Smooth muscle cell (in vitro differentiated cells): ENCODE results near the gene TES. TPM values are rescaled to one million over a fixed set of nuclear protein-coding genes. Genes with fewer than 3 reads are reported as not detected.

Source experiments
- DNase-seq: peaks from one replicate; lab custom pipeline; 2025; ENCODE audit not compliant: unreplicated experiment; lab: John Stamatoyannopoulos, UW
- H2AFZ ChIP-seq: fragments of 200-600 bp; sonication (generic); 2 replicates; pipeline ENCODE4 v1.6.0; 2016; ENCODE audit warnings: antibody characterized with exemption, low read depth, mild to moderate bottlenecking
- H3F3A ChIP-seq: fragments of 200-600 bp; sonication (generic); 2 replicates; pipeline ENCODE4 v1.6.0; 2017; ENCODE audit warnings: antibody characterized with exemption, low read depth
- H3K27ac ChIP-seq: fragments of 200-600 bp; sonication (generic); 2 replicates; pipeline ENCODE4 v1.5.1; 2016; ENCODE audit warnings: low read depth, mild to moderate bottlenecking
- H3K27me3 ChIP-seq: fragments of 200-600 bp; sonication (generic); 2 replicates; pipeline ENCODE4 v1.6.1; 2016; ENCODE audit warnings: low read depth, mild to moderate bottlenecking
- H3K36me3 ChIP-seq: fragments of 200-600 bp; sonication (generic); 2 replicates; pipeline ENCODE4 v1.5.1; 2016; ENCODE audit warnings: low read depth
- H3K4me1 ChIP-seq: fragments of 200-600 bp; sonication (generic); 2 replicates; pipeline ENCODE4 v1.5.1; 2016; ENCODE audit warnings: low read depth
- H3K4me2 ChIP-seq: fragments of 200-600 bp; sonication (generic); 2 replicates; pipeline ENCODE4 v1.6.0; 2016; ENCODE audit warnings: mild to moderate bottlenecking
- H3K4me3 ChIP-seq: fragments of 200-600 bp; sonication (generic); 2 replicates; pipeline ENCODE4 v1.5.1; 2016; ENCODE audit warnings: mild to moderate bottlenecking
- H3K79me2 ChIP-seq: fragments of 200-600 bp; sonication (generic); 2 replicates; pipeline ENCODE4 v1.6.0; 2016; ENCODE audit warnings: low read depth, mild to moderate bottlenecking
- H3K9ac ChIP-seq: fragments of 200-600 bp; sonication (generic); 2 replicates; pipeline ENCODE4 v1.6.0; 2016; ENCODE audit warnings: low read depth
- H3K9me3 ChIP-seq: fragments of 200-600 bp; sonication (generic); replicated peaks from 2 replicates; pipeline ENCODE4 v1.5.1; 2016; ENCODE audit warnings: low read depth
- H4K20me1 ChIP-seq: fragments of 200-600 bp; sonication (generic); 2 replicates; pipeline ENCODE4 v1.6.0; 2016; ENCODE audit warnings: low read depth
- WGBS: methylation state at CpG from one replicate; pipeline ENCODE4 v1.1.7; 2016; ENCODE audit warnings: low lambda C conversion rate; 5-methylcytosine and 5-hydroxymethylcytosine counted together
- polyA plus RNA-seq: library from polyadenylated mRNA; unstranded; fragments of >200 nt; fragmentation: Nextera tagmentation; extraction: Ambion mirVana; gene quantifications from 2 replicates; pipeline ENCODE4 v1.2.1, GENCODE V29; 2016
- total RNA-seq: library from RNA; depleted of rRNA; stranded (reverse); fragments of >200 nt; gene quantifications from 2 replicates; pipeline ENCODE4 v1.2.3, GENCODE V29; 2014
- TF ChIP-seq, protein P1 (sequence below): fragments of 200-600 bp; sonication (generic); IDR thresholded peaks from 2 replicates; pipeline ENCODE4 v1.5.1; 2017; ENCODE audit warnings: borderline replicate concordance, mild to moderate bottlenecking, antibody characterized with exemption; ENCODE audit not compliant: insufficient read depth, poor library complexity, severe bottlenecking

TES gene
- total and polyA plus RNA-seq, 2 experiments from 2014 or later, result 74.6 to 149 TPM

DNA sequence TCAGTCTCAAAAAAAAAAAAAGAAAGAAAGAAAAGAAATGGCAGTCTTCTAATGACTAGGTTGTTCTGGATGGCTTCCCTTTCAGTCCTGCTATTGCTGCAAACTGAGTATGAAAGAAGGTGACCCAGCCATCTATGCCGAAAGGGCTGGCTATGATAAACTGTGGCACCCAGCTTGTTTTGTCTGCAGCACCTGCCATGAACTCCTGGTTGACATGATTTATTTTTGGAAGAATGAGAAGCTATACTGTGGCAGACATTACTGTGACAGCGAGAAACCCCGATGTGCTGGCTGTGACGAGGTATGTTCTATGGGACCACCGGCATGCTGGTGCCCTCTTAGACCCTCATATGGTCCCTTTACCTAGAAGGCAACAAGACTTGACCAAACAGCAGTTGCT, 41.3 kb downstream of the TES start:
- no peak overlapping the region for H3K4me3 ChIP-seq
- H4K20me1 ChIP-seq, result peaks cover 37% of the 10 kb centered on the region
- no peak overlapping the region for H2AFZ ChIP-seq
- no peaks in the 10 kb centered on the region for H3K4me1 ChIP-seq
- no peak overlapping the region for H3K4me2 ChIP-seq
- no peak for DNase-seq
- no peak overlapping the region for H3K27ac ChIP-seq
- no peaks in the 10 kb centered on the region for H3K9me3 ChIP-seq
- peaks cover 41% of the 10 kb centered on the region for H3K36me3 ChIP-seq
- H3K27me3 ChIP-seq, result no peaks in the 10 kb centered on the region
- TF ChIP-seq, protein P1, sequence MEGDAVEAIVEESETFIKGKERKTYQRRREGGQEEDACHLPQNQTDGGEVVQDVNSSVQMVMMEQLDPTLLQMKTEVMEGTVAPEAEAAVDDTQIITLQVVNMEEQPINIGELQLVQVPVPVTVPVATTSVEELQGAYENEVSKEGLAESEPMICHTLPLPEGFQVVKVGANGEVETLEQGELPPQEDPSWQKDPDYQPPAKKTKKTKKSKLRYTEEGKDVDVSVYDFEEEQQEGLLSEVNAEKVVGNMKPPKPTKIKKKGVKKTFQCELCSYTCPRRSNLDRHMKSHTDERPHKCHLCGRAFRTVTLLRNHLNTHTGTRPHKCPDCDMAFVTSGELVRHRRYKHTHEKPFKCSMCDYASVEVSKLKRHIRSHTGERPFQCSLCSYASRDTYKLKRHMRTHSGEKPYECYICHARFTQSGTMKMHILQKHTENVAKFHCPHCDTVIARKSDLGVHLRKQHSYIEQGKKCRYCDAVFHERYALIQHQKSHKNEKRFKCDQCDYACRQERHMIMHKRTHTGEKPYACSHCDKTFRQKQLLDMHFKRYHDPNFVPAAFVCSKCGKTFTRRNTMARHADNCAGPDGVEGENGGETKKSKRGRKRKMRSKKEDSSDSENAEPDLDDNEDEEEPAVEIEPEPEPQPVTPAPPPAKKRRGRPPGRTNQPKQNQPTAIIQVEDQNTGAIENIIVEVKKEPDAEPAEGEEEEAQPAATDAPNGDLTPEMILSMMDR, result no peak
- peaks cover 20% of the 10 kb centered on the region for H3K79me2 ChIP-seq
- 98% methylated on average over 5 of the region's 5 CpGs for WGBS
- H3F3A ChIP-seq, result no peaks in the 10 kb centered on the region
- H3K9ac ChIP-seq, result no peak overlapping the region

DNA sequence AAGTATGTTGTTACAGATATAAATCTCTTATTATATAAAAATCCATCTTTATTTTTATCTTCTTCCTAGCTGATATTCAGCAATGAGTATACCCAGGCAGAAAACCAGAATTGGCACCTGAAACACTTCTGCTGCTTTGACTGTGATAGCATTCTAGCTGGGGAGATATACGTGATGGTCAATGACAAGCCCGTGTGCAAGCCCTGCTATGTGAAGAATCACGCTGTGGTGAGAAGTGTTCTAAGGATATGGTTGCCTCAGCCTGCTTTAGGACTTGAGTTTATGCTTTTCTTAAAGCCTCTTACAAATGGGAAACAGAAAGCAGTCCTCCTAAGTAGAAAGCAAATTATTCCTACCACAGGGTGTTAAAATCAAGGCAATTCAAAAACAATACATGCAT, 41.9 kb downstream of the TES start:
- DNase-seq, result no peak
- Histone ChIP-seq H3K27ac (no peak overlapping the region), H4K20me1 (peaks cover 33% of the 10 kb centered on the region), H3K36me3 (peaks cover 41% of the 10 kb centered on the region), H3F3A (no peaks in the 10 kb centered on the region), H3K4me2 (no peak overlapping the region), H3K9me3 (no peaks in the 10 kb centered on the region), H3K27me3 (no peaks in the 10 kb centered on the region), H3K79me2 (peaks cover 14% of the 10 kb centered on the region), H2AFZ (no peak overlapping the region), H3K4me3 (no peak overlapping the region), H3K4me1 (no peaks in the 10 kb centered on the region), H3K9ac (no peak overlapping the region)
- TF ChIP-seq, protein P1, result no peak
- 96% methylated on average over 3 of the region's 3 CpGs for WGBS

DNA sequence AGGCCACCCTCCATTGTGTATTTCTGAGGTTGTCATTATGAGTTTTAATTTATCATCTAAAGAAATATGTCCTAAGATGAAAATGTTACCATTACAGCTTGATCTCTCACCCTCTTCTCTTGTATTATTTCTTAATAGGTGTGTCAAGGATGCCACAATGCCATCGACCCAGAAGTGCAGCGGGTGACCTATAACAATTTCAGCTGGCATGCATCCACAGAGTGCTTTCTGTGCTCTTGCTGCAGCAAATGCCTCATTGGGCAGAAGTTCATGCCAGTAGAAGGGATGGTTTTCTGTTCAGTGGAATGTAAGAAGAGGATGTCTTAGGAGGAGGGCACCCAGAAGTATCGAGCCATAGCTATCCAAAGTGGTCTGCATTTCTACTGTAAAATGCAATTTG, 46.8 kb downstream of the TES start:
- Histone ChIP-seq H3K4me3 (no peak overlapping the region), H3K4me2 (no peak overlapping the region), H3K27ac (no peak overlapping the region), H3K9ac (no peak overlapping the region), H3K4me1 (no peaks in the 10 kb centered on the region), H3K9me3 (no peaks in the 10 kb centered on the region), H3K79me2 (no peaks in the 10 kb centered on the region), H3K27me3 (no peaks in the 10 kb centered on the region), H3K36me3 (peaks cover 19% of the 10 kb centered on the region), H3F3A (no peaks in the 10 kb centered on the region), H2AFZ (no peak overlapping the region), H4K20me1 (peaks cover 6% of the 10 kb centered on the region)
- TF ChIP-seq, protein P1, result no peak
- WGBS, result 95% methylated on average over 3 of the region's 3 CpGs
- DNase-seq, result no peak

GRCh38 chr7:116258734-116259133, 48.4 kb downstream of the TES start:
- Histone ChIP-seq H3K27me3 (no peaks in the 10 kb centered on the region), H3K4me2 (no peak overlapping the region), H3K9ac (no peak overlapping the region), H2AFZ (no peak overlapping the region), H3K36me3 (peaks cover 7% of the 10 kb centered on the region), H3K27ac (no peak overlapping the region), H3K4me1 (no peaks in the 10 kb centered on the region), H3K79me2 (no peaks in the 10 kb centered on the region), H4K20me1 (peaks cover under 1% of the 10 kb centered on the region), H3K9me3 (no peaks in the 10 kb centered on the region), H3F3A (no peaks in the 10 kb centered on the region), H3K4me3 (no peak overlapping the region)
- WGBS, result 5% methylated on average over 2 of the region's 2 CpGs
- TF ChIP-seq, protein P1, result peak; percentile 85
- DNase-seq, result no peak
